GM12864 (cell line): ENCODE data around the gene ENG.
"Not testable (repeated sequence)": the region's sequence is repeated elsewhere in the genome, so short reads cannot be mapped to it uniquely, and the experiment has no call there.

ENCODE experiments used
- DNase-seq: peaks from one replicate; pipeline ENCODE4 v3.0.0-alpha.2; 2011; ENCODE audit warnings: low read depth
- H3K4me3 ChIP-seq: 2 replicates; pipeline ENCODE4 v1.5.1; 2011; ENCODE audit warnings: mild to moderate bottlenecking, low read depth, low read length, control low read depth
- CTCF ChIP-seq: IDR thresholded peaks from 2 replicates; pipeline ENCODE4 v1.5.1; 2011; ENCODE audit warnings: low read depth, mild to moderate bottlenecking, moderate library complexity, low read length, control low read depth, inconsistent platforms; ENCODE audit errors: missing control alignments

Gene ENG

GRCh38 chr9:127841087-127841835 lies 13.2 kb downstream of the ENG start:
- no peak overlapping the region for H3K4me3 ChIP-seq
- DNase-seq: no peak
- TF ChIP-seq CTCF: no peak

GRCh38 chr9:127838375-127839078 lies 15.9 kb downstream of the ENG start:
- DNase-seq: no peak
- no peak overlapping the region for H3K4me3 ChIP-seq
- TF ChIP-seq CTCF: no peak

- no peak overlapping the region for H3K4me3 ChIP-seq
- DNase-seq: no peak
- no peak for TF ChIP-seq CTCF
Observed at GRCh38 chr9:127837346-127837745, 17.1 kb downstream of the ENG start.

GRCh38 chr9:127836561-127836960 lies 17.9 kb downstream of the ENG start:
- not testable (repeated sequence) for DNase-seq, H3K4me3 ChIP-seq

GRCh38 chr9:127835991-127836516 lies 18.4 kb downstream of the ENG start:
- no peak overlapping the region for H3K4me3 ChIP-seq
- TF ChIP-seq CTCF: no peak
- DNase-seq: no peak

GRCh38 chr9:127833555-127833954 lies 20.9 kb downstream of the ENG start:
- no peak for DNase-seq
- no peak for TF ChIP-seq CTCF
- H3K4me3 ChIP-seq: no peak overlapping the region

GRCh38 chr9:127832248-127832647 lies 22.2 kb downstream of the ENG start:
- TF ChIP-seq CTCF: no peak
- no peak for DNase-seq
- H3K4me3 ChIP-seq: no peak overlapping the region
